ENCODE data around the gene STK24. TPM values are rescaled to one million over a fixed set of nuclear protein-coding genes. Genes with fewer than 3 reads are reported as not detected.

The STK24 gene
- polyA plus RNA-seq, 2 of the 4 experiments (the other 2 are of a cell fraction) = 46.1 to 55.6 TPM

GRCh38 chr13:98429977-98430736 is 146.8 kb downstream of the STK24 start:
- ChIA-PET POLR2A (no interaction called here), CTCF (interaction anchor here (0.8 to 4.1 kb wide), 18 partner anchors 8 to 581 kb away, joined by 3 to 25 read pairs (median 4); no protein-coding TSS in a partner anchor)
- no peak overlapping the region for H3K27ac ChIP-seq
- H3K4me2 ChIP-seq = no peak overlapping the region
- no peak for ATAC-seq
- no peak overlapping the region for H3K4me3 ChIP-seq
- H3K9me3 ChIP-seq = no peaks in the 10 kb centered on the region
- no peak for FAIRE-seq
- DNase-seq (ENCODE audit: low read depth in 1 of 2, low spot score in 1 of 2) = no peak
- TF ChIP-seq EP300 (IDR thresholded peaks at IDR 0.05) = no peak
- no peak for TF ChIP-seq PBX3 (IDR thresholded peaks at IDR 0.05)
- TF ChIP-seq ZFP36 (IDR thresholded peaks at IDR 0.05; ENCODE audit: borderline replicate concordance, partially characterized antibody) = no peak
- TF ChIP-seq CBX8 (IDR thresholded peaks at IDR 0.05) = no peak
- no peak for TF ChIP-seq EHF (CRISPR knock-in tag; IDR thresholded peaks at IDR 0.05)
- TF ChIP-seq ZC3H11A (IDR thresholded peaks at IDR 0.05) = no peak
- no peak for TF ChIP-seq RARB (CRISPR knock-in tag; IDR thresholded peaks at IDR 0.05)
- no peak for TF ChIP-seq CHD4 (IDR thresholded peaks at IDR 0.05; ENCODE audit: borderline replicate concordance)
- TF ChIP-seq E2F6 (IDR thresholded peaks at IDR 0.05; ENCODE audit: borderline replicate concordance, low read depth) = no peak
- TF ChIP-seq ELK1 (IDR thresholded peaks at IDR 0.05; ENCODE audit: low read depth, low read length) = no peak
- TF ChIP-seq SREBF2 (IDR thresholded peaks at IDR 0.05) = no peak
- TF ChIP-seq HOXB13 (CRISPR knock-in tag; IDR thresholded peaks at IDR 0.05; ENCODE audit: low read depth) = no peak
- no peaks in the 10 kb centered on the region for H3K4me1 ChIP-seq
- 74% methylated on average over 11 of the region's 11 CpGs for WGBS (ENCODE audit: missing lambda C conversion rate)

- Histone ChIP-seq H3K9me3 (no peaks in the 10 kb centered on the region), H3K4me3 (no peak overlapping the region), H3K27ac (no peak overlapping the region), H3K4me1 (no peaks in the 10 kb centered on the region), H3K4me2 (no peak overlapping the region)
- no peak for ATAC-seq
- 87% methylated on average over 7 of the region's 7 CpGs for WGBS (ENCODE audit: missing lambda C conversion rate)
- CTCF ChIA-PET = interaction anchor here (3.8 to 4.1 kb wide), 2 partner anchors 17 to 396 kb away, joined by 23 to 25 read pairs; no protein-coding TSS in a partner anchor
- no peak for FAIRE-seq
- no peak for TF ChIP-seq HOXA7 (CRISPR knock-in tag; IDR thresholded peaks at IDR 0.05)
- TF ChIP-seq HOXB13 (CRISPR knock-in tag; IDR thresholded peaks at IDR 0.05; ENCODE audit: low read depth) = no peak
- no peak for TF ChIP-seq TP53 (CRISPR knock-in tag; IDR thresholded peaks at IDR 0.05)
- no peak for TF ChIP-seq MAX (IDR thresholded peaks at IDR 0.05)
- TF ChIP-seq MAFK (IDR thresholded peaks at IDR 0.05; ENCODE audit: partially characterized antibody) = no peak
- no peak for TF ChIP-seq EHMT2 (IDR thresholded peaks at IDR 0.05; ENCODE audit: low read depth)
- TF ChIP-seq TFCP2L1 (CRISPR knock-in tag; IDR thresholded peaks at IDR 0.05) = no peak
- TF ChIP-seq KDM1A (IDR thresholded peaks at IDR 0.05; ENCODE audit: low read depth) = no peak
- TF ChIP-seq ATOH8 (CRISPR knock-in tag; IDR thresholded peaks at IDR 0.05; ENCODE audit: low read depth) = no peak
- TF ChIP-seq ZC3H11A (IDR thresholded peaks at IDR 0.05) = no peak
- TF ChIP-seq MAZ (IDR thresholded peaks at IDR 0.05; ENCODE audit: borderline replicate concordance, low read depth, low read length) = no peak
- no peak for TF ChIP-seq SREBF2 (IDR thresholded peaks at IDR 0.05)
- no peak for TF ChIP-seq RCOR1 (IDR thresholded peaks at IDR 0.05; ENCODE audit: low read depth, low read length)
- TF ChIP-seq KDM5A (IDR thresholded peaks at IDR 0.05) = no peak
- TF ChIP-seq FOSL2 (IDR thresholded peaks at IDR 0.05) = no peak
- TF ChIP-seq FOSL2 (CRISPR knock-in tag; IDR thresholded peaks at IDR 0.05) = no peak
- TF ChIP-seq EP300 (IDR thresholded peaks at IDR 0.05) = no peak
- TF ChIP-seq RARB (CRISPR knock-in tag; IDR thresholded peaks at IDR 0.05) = no peak
- POLR2A ChIA-PET = no interaction called here
- no peak for DNase-seq (ENCODE audit: low read depth in 1 of 2, low spot score in 1 of 2)
Measured at GRCh38 chr13:98429531-98429930, 147.4 kb downstream of the STK24 start.

Measured in A549 (cell line).